Upper lobe of left lung (tissue), 6 donors: ENCODE data around the gene CATSPERZ. TPM values are rescaled to one million over a fixed set of nuclear protein-coding genes. Genes with fewer than 3 reads are reported as not detected.
A peak's percentile ranks its signal among the peaks of the same experiment; 100 is the strongest.

Experiments
- ATAC-seq, 2 donors: fragments of 200-7000 bp; cut with Tn5 transposase; one replicate each; pipeline ENCODE4 v1.9.1; 2022; ENCODE audit warnings: mild to moderate bottlenecking in 2 of 2, moderate library complexity in 2 of 2; ENCODE audit not compliant: low FRiP score in 2 of 2
- DNase-seq, 2 donors: peaks; one replicate each; pipeline ENCODE4 v3.0.0-alpha.2; 2019 to 2020
- H3K27ac ChIP-seq, 4 donors: fragments of 200-600 bp; sonication (generic); one replicate each; pipeline ENCODE4 v1.5.1; 2016 to 2019
- H3K27me3 ChIP-seq, 4 donors: fragments of 200-600 bp; sonication (generic); one replicate each; pipeline ENCODE4 v1.5.1; 2017 to 2019
- H3K36me3 ChIP-seq, 4 donors: fragments of 200-600 bp; sonication (generic); one replicate each; pipeline ENCODE4 v1.5.1; 2016 to 2019
- H3K4me1 ChIP-seq, 4 donors: fragments of 200-600 bp; sonication (generic); one replicate each; pipeline ENCODE4 v1.5.1; 2018 to 2019
- H3K4me3 ChIP-seq, 4 donors: fragments of 200-600 bp; sonication (generic); one replicate each; pipeline ENCODE4 v1.5.1; 2017 to 2019; ENCODE audit warnings: mild to moderate bottlenecking in 2 of 4, moderate library complexity in 1 of 4
- H3K9me3 ChIP-seq, 4 donors: fragments of 200-600 bp; sonication (generic); one replicate each; pipeline ENCODE4 v1.5.1; 2018 to 2019
- CTCF ChIP-seq, 6 experiments: fragments of 450-650 bp in 4 of 6; fragments of 200-600 bp in 2 of 6; sonication (generic) in 2 of 6; IDR thresholded peaks; one replicate each; pipeline ENCODE4 v1.5.1; 2016 to 2019; ENCODE audit warnings: antibody characterized with exemption in 6 of 6
- EP300 ChIP-seq, 4 donors: sonication (generic); formaldehyde crosslinking; IDR thresholded peaks; one replicate each; pipeline ENCODE4 v1.5.1; 2017; ENCODE audit warnings: antibody characterized with exemption in 4 of 4, control low read depth in 2 of 4
- POLR2A ChIP-seq, 4 donors: fragments of 450-650 bp; IDR thresholded peaks; one replicate each; pipeline ENCODE4 v1.5.1; 2016 to 2017; ENCODE audit warnings: antibody characterized with exemption in 4 of 4, mild to moderate bottlenecking in 2 of 4
- POLR2AphosphoS5 ChIP-seq, 2 donors: sonication (generic); formaldehyde crosslinking; IDR thresholded peaks; one replicate each; pipeline ENCODE4 v1.5.1; 2017; ENCODE audit warnings: antibody characterized with exemption in 2 of 2
- WGBS, 2 donors: methylation state at CpG; one replicate each; pipeline ENCODE4 v1.1.5; 2017 to 2018; 5-methylcytosine and 5-hydroxymethylcytosine counted together
- total RNA-seq, 6 donors: library from RNA; depleted of rRNA in 4 of 6; stranded (reverse); fragments of >200 nt in 4 of 6; gene quantifications; one replicate each; pipeline versions ENCODE4 v1.1.0 to v1.2.1, GENCODE V29; 2016 to 2021
- donor health status: DM: no; HTN: no; CAD: no; lungs with moderate emphysema.
- donor health status: DM: no; HTN: yes; CAD: no; lungs with severe emphysema.

Gene CATSPERZ
- total RNA-seq, 6 donors from 2014 or later = 0.51 to 62.9 (median 2.5) TPM; not detected in 2

DNA sequence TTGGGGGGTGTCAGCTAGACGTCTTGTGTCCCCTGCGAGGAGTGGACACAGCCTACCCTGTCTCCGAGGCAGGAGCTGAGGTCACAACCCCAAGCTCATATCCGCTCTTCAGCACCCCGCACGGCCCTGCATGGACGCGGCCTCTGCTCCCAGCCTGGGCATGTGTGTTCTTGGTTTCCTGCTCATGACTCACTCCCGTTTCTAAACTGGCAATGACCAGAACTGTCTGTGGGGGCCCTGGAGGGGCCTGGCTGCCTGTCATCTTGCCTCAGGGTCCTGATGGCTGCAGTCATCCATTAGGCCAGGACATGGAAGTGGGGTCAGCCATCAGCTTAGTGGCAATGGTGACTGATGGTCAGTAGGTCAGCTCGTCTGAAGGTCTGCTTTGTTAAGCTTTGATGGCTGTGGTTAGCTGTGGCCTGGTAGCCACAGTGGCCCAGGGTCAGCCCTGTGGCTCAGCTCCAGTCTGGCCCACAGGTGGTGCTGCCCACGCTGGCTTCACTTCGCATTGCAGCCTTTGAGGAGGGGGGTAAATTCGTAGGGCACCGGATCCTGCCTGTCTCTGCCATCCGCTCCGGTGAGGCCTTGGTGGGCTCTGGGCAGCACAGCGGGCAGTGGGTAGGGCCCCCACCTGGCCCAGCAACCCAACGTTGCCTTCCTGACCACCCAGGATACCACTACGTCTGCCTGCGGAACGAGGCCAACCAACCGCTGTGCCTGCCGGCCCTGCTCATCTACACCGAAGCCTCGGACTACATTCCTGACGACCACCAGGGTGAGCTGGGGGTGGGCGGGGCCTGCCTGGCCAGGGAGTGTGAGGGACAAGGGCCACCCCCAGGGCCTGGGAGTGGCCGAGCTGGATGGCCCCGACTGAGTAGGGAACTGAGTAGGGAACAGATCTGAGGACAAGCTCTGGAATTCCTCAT lies 36.9 kb upstream of the CATSPERZ start:
- Histone ChIP-seq H3K4me3 (no peak overlapping the region), H3K27ac (no peak overlapping the region), H3K4me1 (peaks cover 10 to 14% (median 13%) of the 10 kb centered on the region in 4 donors), H3K9me3 (no peaks in the 10 kb centered on the region), H3K27me3 (no peaks in the 10 kb centered on the region), H3K36me3 (peaks cover 14 to 86% (median 76%) of the 10 kb centered on the region in 4 donors)
- ATAC-seq (no peak), DNase-seq (no peak)
- TF ChIP-seq EP300 (IDR thresholded peaks at IDR 0.05) (no peak), POLR2A (IDR thresholded peaks at IDR 0.05) (no peak), POLR2AphosphoS5 (IDR thresholded peaks at IDR 0.05) (no peak), CTCF (IDR thresholded peaks at IDR 0.05) (no peak)
- 81 to 89% methylated on average over 12 to 22 of the region's 29 CpGs for WGBS, 2 donors

DNA sequence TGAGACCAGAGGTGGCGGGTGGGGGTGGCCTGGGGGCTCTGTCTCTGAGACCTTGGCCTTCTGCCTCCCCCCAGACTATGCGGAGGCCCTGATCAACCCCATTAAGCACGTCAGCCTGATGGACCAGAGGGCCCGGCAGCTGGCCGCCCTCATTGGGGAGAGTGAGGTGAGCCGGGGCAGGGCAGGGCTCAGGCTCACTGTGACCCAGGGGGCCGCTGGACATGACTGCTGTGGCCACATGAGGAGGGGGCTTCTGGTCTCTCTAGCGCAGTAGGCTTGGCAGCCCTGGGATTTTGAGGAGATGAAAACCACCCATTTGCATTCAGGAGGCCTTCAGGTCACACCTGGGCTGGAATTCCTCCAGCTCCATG lies 36.2 kb upstream of the CATSPERZ start:
- H3K27me3 ChIP-seq = no peaks in the 10 kb centered on the region
- H3K4me3 ChIP-seq = no peak overlapping the region
- H3K27ac ChIP-seq = no peak overlapping the region
- 80 to 99% methylated on average over 3 to 8 of the region's 8 CpGs for WGBS, 2 donors
- peaks cover 17 to 20% (median 20%) of the 10 kb centered on the region in 4 donors for H3K4me1 ChIP-seq
- DNase-seq (peak in 1 of 2 donors; percentile 7), ATAC-seq (no peak)
- TF ChIP-seq POLR2AphosphoS5 (IDR thresholded peaks at IDR 0.05) (no peak), EP300 (IDR thresholded peaks at IDR 0.05) (no peak), CTCF (IDR thresholded peaks at IDR 0.05) (no peak), POLR2A (IDR thresholded peaks at IDR 0.05) (no peak)
- no peaks in the 10 kb centered on the region for H3K9me3 ChIP-seq
- H3K36me3 ChIP-seq = peaks cover 10 to 79% (median 70%) of the 10 kb centered on the region in 4 donors

GRCh38 chr11:64264371-64264852 lies 35.7 kb upstream of the CATSPERZ start:
- peaks cover 18 to 22% (median 22%) of the 10 kb centered on the region in 4 donors for H3K4me1 ChIP-seq
- no peak overlapping the region for H3K4me3 ChIP-seq
- DNase-seq (peak in 1 of 2 donors; percentile 57), ATAC-seq (no peak)
- H3K9me3 ChIP-seq = no peaks in the 10 kb centered on the region
- WGBS, 2 donors = 88 to 100% methylated on average over 9 to 10 of the region's 10 CpGs
- TF ChIP-seq CTCF (IDR thresholded peaks at IDR 0.05) (no peak), EP300 (IDR thresholded peaks at IDR 0.05) (no peak), POLR2AphosphoS5 (IDR thresholded peaks at IDR 0.05) (no peak), POLR2A (IDR thresholded peaks at IDR 0.05) (no peak)
- H3K27me3 ChIP-seq = no peaks in the 10 kb centered on the region
- no peak overlapping the region for H3K27ac ChIP-seq
- peaks cover 7 to 74% (median 65%) of the 10 kb centered on the region in 4 donors for H3K36me3 ChIP-seq

GRCh38 chr11:64265176-64266160 lies 34.7 kb upstream of the CATSPERZ start:
- TF ChIP-seq EP300 (IDR thresholded peaks at IDR 0.05) (no peak), CTCF (IDR thresholded peaks at IDR 0.05) (no peak), POLR2A (IDR thresholded peaks at IDR 0.05) (no peak), POLR2AphosphoS5 (IDR thresholded peaks at IDR 0.05) (no peak)
- Histone ChIP-seq H3K4me1 (peaks cover 18 to 23% (median 22%) of the 10 kb centered on the region in 4 donors), H3K36me3 (peaks cover 4 to 64% (median 56%) of the 10 kb centered on the region in 4 donors), H3K9me3 (no peaks in the 10 kb centered on the region), H3K27me3 (no peaks in the 10 kb centered on the region), H3K27ac (peak overlapping the region in 1 of 4 donors; percentile 7), H3K4me3 (no peak overlapping the region)
- no peak for ATAC-seq
- WGBS, 2 donors = 94 to 97% methylated on average over 18 to 26 of the region's 35 CpGs
- DNase-seq = peak in 1 of 2 donors; percentile 75
